ENCODE results near the gene PHF5A. TPM values are rescaled to one million over a fixed set of nuclear protein-coding genes. Genes with fewer than 3 reads are reported as not detected.

PHF5A gene
- polyA plus RNA-seq, 2 of the 4 experiments (the other 2 are of a cell fraction), result 80.1 to 82.6 TPM

- no peak overlapping the region for H3K27ac ChIP-seq
- no peak overlapping the region for H3K4me2 ChIP-seq
- FAIRE-seq (no peak), ATAC-seq (no peak), DNase-seq (ENCODE audit: low read depth in 1 of 2, low spot score in 1 of 2) (no peak)
- POLR2A ChIA-PET, result interaction anchor here (0.8 kb wide), 1 partner anchor 115 kb away, joined by 4 read pairs; no protein-coding TSS in a partner anchor
- CTCF ChIA-PET, result interaction anchor here (0.7 to 9.5 kb wide), 48 partner anchors 9 to 607 kb away, joined by 3 to 196 read pairs (median 5); partner anchors contain the start of genes ACO2, PHF5A, TEF and TOB2
- H3K9me3 ChIP-seq, result no peaks in the 10 kb centered on the region
- peaks cover 5% of the 10 kb centered on the region for H3K4me1 ChIP-seq
- WGBS (ENCODE audit: missing lambda C conversion rate), result 27% methylated on average over 5 of the region's 7 CpGs
- no peak overlapping the region for H3K4me3 ChIP-seq
- TF ChIP-seq RAD21 (conservative IDR thresholded peaks at IDR 0.05 in 1 of 2, IDR thresholded peaks at IDR 0.05 in 1 of 2) (peak in 1 of 2 experiments; percentile 4; a peak in 1 of 5 replicates), ZSCAN20 (CRISPR knock-in tag; IDR thresholded peaks at IDR 0.05) (no peak)
Measured at GRCh38 chr22:41518048-41518347, 49.5 kb upstream of the PHF5A start.

DNA sequence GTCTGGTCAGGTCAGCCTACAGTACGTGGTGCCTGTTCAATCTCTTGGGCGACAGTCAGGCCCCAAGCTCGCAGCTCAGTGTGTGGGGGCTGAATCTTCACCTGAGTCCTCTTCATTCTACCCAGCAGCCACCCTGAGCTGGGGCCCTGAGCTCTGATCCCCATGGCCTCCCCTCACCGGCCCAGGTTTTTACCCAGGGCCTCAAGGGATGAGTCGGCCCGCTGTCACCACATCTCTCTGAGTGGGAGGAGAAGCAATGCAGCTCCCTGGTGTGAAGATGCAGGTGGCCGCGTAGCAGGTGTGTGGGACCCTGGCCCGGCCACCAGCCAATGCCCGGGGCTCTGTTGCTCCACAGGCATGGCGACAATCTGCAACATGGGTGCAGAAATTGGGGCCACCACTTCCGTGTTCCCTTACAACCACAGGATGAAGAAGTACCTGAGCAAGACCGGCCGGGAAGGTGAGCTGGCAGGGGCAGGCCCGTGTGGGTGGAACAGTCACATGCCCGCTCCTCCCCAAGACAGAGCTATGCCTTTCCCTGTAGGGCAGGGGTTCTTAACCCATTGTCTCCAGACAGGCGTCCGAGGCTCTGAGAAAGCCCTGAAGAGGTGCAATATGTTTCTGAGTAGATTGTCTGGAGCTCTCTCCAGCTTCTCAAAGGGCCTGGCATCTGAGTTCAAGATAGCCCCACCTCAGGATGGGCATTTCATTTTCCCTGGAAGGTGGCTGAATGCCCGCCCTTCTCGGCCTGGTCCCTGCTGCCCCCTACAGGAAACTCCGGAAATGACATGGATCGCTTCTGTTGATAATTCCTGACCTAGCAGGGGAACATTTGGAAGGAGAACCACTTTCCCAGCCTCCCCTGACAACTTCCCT is 48.9 kb upstream of the PHF5A start:
- 35% methylated on average over 15 of the region's 22 CpGs for WGBS (ENCODE audit: missing lambda C conversion rate)
- DNase-seq (ENCODE audit: low read depth in 1 of 2, low spot score in 1 of 2), result peak; percentile 48 to 63

DNA sequence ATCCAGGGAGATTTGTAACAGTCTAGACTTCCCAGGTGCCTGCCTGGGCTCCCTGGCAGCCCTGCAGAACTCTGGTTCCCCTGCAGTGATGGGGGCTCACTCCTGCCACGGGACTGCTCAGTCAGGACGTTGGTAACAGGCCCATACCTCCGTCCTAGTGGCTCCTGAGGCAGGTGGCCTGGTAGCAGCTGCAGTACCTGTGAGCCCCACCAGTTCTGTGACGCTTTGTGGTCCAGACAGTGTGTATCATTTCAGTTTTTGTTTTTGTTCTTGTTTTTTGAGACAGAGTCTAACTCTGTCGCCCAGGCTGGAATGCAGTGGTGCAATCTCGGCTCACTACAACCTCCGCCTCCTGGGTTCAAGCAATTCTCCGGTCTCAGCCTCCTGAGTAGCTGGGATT is 48.0 kb upstream of the PHF5A start:
- no peak overlapping the region for H3K4me2 ChIP-seq
- no peak overlapping the region for H3K27ac ChIP-seq
- no peaks in the 10 kb centered on the region for H3K9me3 ChIP-seq
- TF ChIP-seq SREBF2 (IDR thresholded peaks at IDR 0.05), result no peak
- no peak for TF ChIP-seq EP300 (IDR thresholded peaks at IDR 0.05)
- ChIA-PET CTCF (interaction anchor here (1.1 to 9.5 kb wide), 15 partner anchors 8 to 588 kb away, joined by 3 to 196 read pairs (median 12); partner anchors contain the start of genes ACO2 and PHF5A), POLR2A (no interaction called here)
- ATAC-seq (peak; percentile 31 to 48; a peak in 3 of 6 replicates), FAIRE-seq (no peak), DNase-seq (ENCODE audit: low read depth in 1 of 2, low spot score in 1 of 2) (no peak)
- WGBS (ENCODE audit: missing lambda C conversion rate), result 94% methylated on average over 5 of the region's 8 CpGs
- H3K4me3 ChIP-seq, result no peak overlapping the region
- H3K4me1 ChIP-seq, result peaks cover 15% of the 10 kb centered on the region

More for the DNA sequence above, 48.9 kb upstream of the PHF5A start:
- H3K27ac ChIP-seq, result no peak overlapping the region; a peak in 1 of 6 replicates
- ATAC-seq (peak; percentile 43 to 68), FAIRE-seq (no peak)
- H3K9me3 ChIP-seq, result no peaks in the 10 kb centered on the region
- CTCF ChIA-PET, result interaction anchor here (0.6 to 9.5 kb wide), 54 partner anchors 8 to 607 kb away, joined by 3 to 196 read pairs (median 5); partner anchors contain the start of genes ACO2, PHF5A, TEF and TOB2
- H3K4me2 ChIP-seq, result no peak overlapping the region
- POLR2A ChIA-PET, result interaction anchor here (0.8 kb wide), 1 partner anchor 115 kb away, joined by 4 read pairs; no protein-coding TSS in a partner anchor
- no peak for TF ChIP-seq HOXB13 (CRISPR knock-in tag; IDR thresholded peaks at IDR 0.05; ENCODE audit: low read depth)
- no peak for TF ChIP-seq ATOH8 (CRISPR knock-in tag; IDR thresholded peaks at IDR 0.05; ENCODE audit: low read depth)
- TF ChIP-seq HDAC2 (IDR thresholded peaks at IDR 0.05), result no peak
- TF ChIP-seq ZC3H11A (IDR thresholded peaks at IDR 0.05), result no peak
- no peak for TF ChIP-seq RCOR1 (IDR thresholded peaks at IDR 0.05; ENCODE audit: low read depth, low read length)
- TF ChIP-seq SMC3 (IDR thresholded peaks at IDR 0.05), result peak; percentile 56
- TF ChIP-seq JUN (IDR thresholded peaks at IDR 0.05), result no peak
- peak; percentile 70 for TF ChIP-seq CTCF (IDR thresholded peaks at IDR 0.05)
- peak; percentile 81 to 91 for TF ChIP-seq RAD21 (conservative IDR thresholded peaks at IDR 0.05 in 1 of 2, IDR thresholded peaks at IDR 0.05 in 1 of 2)
- no peak overlapping the region for H3K4me3 ChIP-seq
- H3K4me1 ChIP-seq, result peaks cover 11% of the 10 kb centered on the region

DNA sequence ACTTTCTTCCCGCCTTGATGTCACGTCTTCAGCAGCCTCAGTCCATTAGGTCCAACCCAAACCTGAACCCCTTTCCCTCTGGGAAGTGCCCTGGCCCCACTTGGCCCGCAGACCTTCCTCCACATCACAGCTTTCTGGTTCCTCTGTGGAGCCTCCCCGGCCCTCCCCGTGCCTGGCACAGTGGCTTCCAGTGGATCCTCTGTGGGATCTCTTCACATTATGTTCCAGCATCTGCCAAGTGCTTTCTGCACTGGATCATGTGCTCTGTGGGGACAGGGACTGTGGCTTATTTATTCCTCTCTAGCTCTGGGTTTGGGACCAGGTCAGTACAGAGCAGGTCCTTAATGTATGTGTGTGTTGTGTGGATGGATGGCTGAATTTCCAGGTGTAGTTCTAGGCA is 44.9 kb upstream of the PHF5A start:
- no peak for FAIRE-seq
- CTCF ChIA-PET, result interaction anchor here (1.7 to 9.5 kb wide), 3 partner anchors 14 to 109 kb away, joined by 3 to 196 read pairs (median 69); no protein-coding TSS in a partner anchor

More for the DNA sequence above, 44.9 kb upstream of the PHF5A start:
- H3K4me3 ChIP-seq, result no peak overlapping the region
- H3K9me3 ChIP-seq, result no peaks in the 10 kb centered on the region
- DNase-seq (ENCODE audit: low read depth in 1 of 2, low spot score in 1 of 2) (no peak), ATAC-seq (no peak)
- H3K4me1 ChIP-seq, result peaks cover 15% of the 10 kb centered on the region
- peak overlapping the region; percentile 69 to 86; a peak in 5 of 6 replicates for H3K27ac ChIP-seq
- POLR2A ChIA-PET, result no interaction called here
- H3K4me2 ChIP-seq, result peak overlapping the region; percentile 53; the same call in 2 of the 3 replicates
- no peak for TF ChIP-seq ZNF302 (CRISPR knock-in tag; IDR thresholded peaks at IDR 0.05)
- TF ChIP-seq HOXB5 (CRISPR knock-in tag; IDR thresholded peaks at IDR 0.05), result no peak
- no peak for TF ChIP-seq HOXA7 (CRISPR knock-in tag; IDR thresholded peaks at IDR 0.05)
- no peak for TF ChIP-seq POLR2AphosphoS2 (conservative IDR thresholded peaks at IDR 0.05; ENCODE audit: low read length)
- TF ChIP-seq HEYL (CRISPR knock-in tag; IDR thresholded peaks at IDR 0.05), result no peak
- 79% methylated on average over 4 of the region's 5 CpGs for WGBS (ENCODE audit: missing lambda C conversion rate)

Measured in A549 (cell line).